Measurements from ENCODE around the gene MRPS16.
"Not testable (repeated sequence)": the region's sequence is repeated elsewhere in the genome, so short reads cannot be mapped to it uniquely, and the experiment has no call there.

- not testable (repeated sequence) for TF ChIP-seq POLR2AphosphoS5 (IDR thresholded peaks at IDR 0.05; ENCODE audit: low read depth, low read length); POLR2A (IDR thresholded peaks at IDR 0.05; ENCODE audit: low read depth, low read length); TAF1 (IDR thresholded peaks at IDR 0.05; ENCODE audit: borderline replicate concordance, low read depth, low read length)
Observed at GRCh38 chr10:73258612-73259011, 6.2 kb upstream of the MRPS16 start.

Data from GM12892 (cell line).